HepG2 (cell line): ENCODE measurements around the gene SUSD3. TPM values are rescaled to one million over a fixed set of nuclear protein-coding genes. Genes with fewer than 3 reads are reported as not detected.

Experiments
- CCDC6 ChIP-seq: sonication (generic); formaldehyde crosslinking; IDR thresholded peaks from 2 replicates; pipeline ENCODE4 v1.8.1; 2022; ENCODE audit warnings: mild to moderate bottlenecking, missing genetic modification reagents, moderate library complexity
- LCORL ChIP-seq, 2 experiments: fragments of 450-650 bp in 1 of 2; sonication (generic) in 1 of 2; formaldehyde crosslinking in 1 of 2; IDR thresholded peaks; 2 replicates each; pipeline versions ENCODE4 v1.5.0 to v1.6.1; 2017 to 2020; ENCODE audit warnings: antibody characterized with exemption in 1 of 2, missing genetic modification reagents in 1 of 2
- MEF2D ChIP-seq: sonication (generic); formaldehyde crosslinking; IDR thresholded peaks from 2 replicates; pipeline ENCODE4 v1.5.1; 2020; ENCODE audit warnings: mild to moderate bottlenecking, missing genetic modification reagents
- MYPOP ChIP-seq: sonication (generic); formaldehyde crosslinking; IDR thresholded peaks from 2 replicates; pipeline ENCODE4 v1.8.1; 2023; ENCODE audit warnings: mild to moderate bottlenecking, moderate library complexity, missing genetic modification reagents
- PHF21A ChIP-seq: sonication (generic); formaldehyde crosslinking; IDR thresholded peaks from 2 replicates; pipeline ENCODE4 v1.5.0; 2020; ENCODE audit warnings: mild to moderate bottlenecking, missing genetic modification reagents
- SIX1 ChIP-seq: sonication (generic); formaldehyde crosslinking; IDR thresholded peaks from 2 replicates; pipeline ENCODE4 v1.4.0; 2020; ENCODE audit warnings: missing genetic modification reagents, borderline replicate concordance
- SMYD3 ChIP-seq: sonication (generic); formaldehyde crosslinking; IDR thresholded peaks from 2 replicates; pipeline ENCODE4 v1.8.1; 2023; ENCODE audit warnings: mild to moderate bottlenecking, missing genetic modification reagents
- TAF15 ChIP-seq: fragments of 200-400 bp; formaldehyde crosslinking; IDR thresholded peaks from one replicate; pipeline ENCODE4 v1.6.1; 2018; ENCODE audit warnings: mild to moderate bottlenecking, low read depth, low read length; ENCODE audit not compliant: poor library complexity, severe bottlenecking
- THYN1 ChIP-seq: sonication (generic); formaldehyde crosslinking; IDR thresholded peaks from 2 replicates; pipeline ENCODE4 v1.8.1; 2023; ENCODE audit warnings: low read depth, mild to moderate bottlenecking, moderate library complexity, missing genetic modification reagents, borderline replicate concordance
- USF2 ChIP-seq, 2 experiments: sonication (generic) in 1 of 2; formaldehyde crosslinking in 1 of 2; IDR thresholded peaks; 2 replicates each; pipeline versions ENCODE4 v1.5.1 to v1.6.1; 2011 to 2020; ENCODE audit warnings: borderline replicate concordance in 1 of 2, low read depth in 1 of 2, low read length in 1 of 2, mild to moderate bottlenecking in 1 of 2, missing genetic modification reagents in 1 of 2, moderate library complexity in 1 of 2
- ZNF264 ChIP-seq: sonication (generic); formaldehyde crosslinking; IDR thresholded peaks from 2 replicates; pipeline ENCODE4 v1.4.0; 2020; ENCODE audit warnings: missing genetic modification reagents
- ZNF414 ChIP-seq: sonication (generic); formaldehyde crosslinking; IDR thresholded peaks from 2 replicates; pipeline ENCODE4 v1.5.0; 2020; ENCODE audit warnings: missing genetic modification reagents
- ZNF546 ChIP-seq: sonication (generic); formaldehyde crosslinking; conservative IDR thresholded peaks from 2 replicates; pipeline ENCODE4 v1.8.1; 2023; ENCODE audit warnings: mild to moderate bottlenecking, missing genetic modification reagents
- ZNF616 ChIP-seq: sonication (generic); formaldehyde crosslinking; IDR thresholded peaks from 2 replicates; pipeline ENCODE4 v1.5.0; 2020; ENCODE audit warnings: low read depth, mild to moderate bottlenecking, missing genetic modification reagents
- ZNF691 ChIP-seq: sonication (generic); formaldehyde crosslinking; IDR thresholded peaks from 2 replicates; pipeline ENCODE4 v1.4.0; 2020; ENCODE audit warnings: missing genetic modification reagents, low read depth, mild to moderate bottlenecking, borderline replicate concordance
- ZNF766 ChIP-seq: sonication (generic); formaldehyde crosslinking; IDR thresholded peaks from 2 replicates; pipeline ENCODE4 v1.5.0; 2020; ENCODE audit warnings: missing genetic modification reagents, borderline replicate concordance
- ZSCAN9 ChIP-seq: IDR thresholded peaks from 2 replicates; pipeline ENCODE4 v1.6.1; 2016; ENCODE audit warnings: borderline replicate concordance
- polyA plus RNA-seq, 8 experiments: library from polyadenylated mRNA; depleted of rRNA in 3 of 8; stranded (reverse) in 7 of 8; unstranded in 1 of 8; fragments of >200 nt; fragmentation: Illumina TruSeq in 4 of 8; extraction: Trizol in 4 of 8; gene quantifications; 2 replicates each; pipeline versions ENCODE4 v1.2.1 to v1.2.3, GENCODE V29; 2011 to 2016; ENCODE audit warnings: low read depth in 4 of 8, missing spikeins in 1 of 8, mixed read lengths in 1 of 8; ENCODE audit not compliant: insufficient read depth in 1 of 8
- total RNA-seq, 5 experiments: library from RNA; depleted of rRNA; stranded (reverse); fragments of >200 nt; fragmentation: Illumina TruSeq; extraction: Trizol; gene quantifications; 2 replicates each; pipeline ENCODE4 v1.2.3, GENCODE V29; 2016; ENCODE audit warnings: low read depth in 1 of 5
- TF ChIP-seq, protein P1 (sequence below): sonication (generic); formaldehyde crosslinking; IDR thresholded peaks from 2 replicates; pipeline ENCODE4 v1.4.0; 2020; ENCODE audit warnings: missing genetic modification reagents, mild to moderate bottlenecking, borderline replicate concordance
- TF ChIP-seq, protein P2 (sequence below): sonication (generic); formaldehyde crosslinking; IDR thresholded peaks from 2 replicates; pipeline ENCODE4 v1.5.1; 2020; ENCODE audit warnings: mild to moderate bottlenecking, missing genetic modification reagents

The SUSD3 gene
- total and polyA plus RNA-seq, 2 of the 13 experiments (the other 11 are each of a cell fraction or from before 2014, with no cell fraction given), result 7.0 to 9.1 TPM

DNA sequence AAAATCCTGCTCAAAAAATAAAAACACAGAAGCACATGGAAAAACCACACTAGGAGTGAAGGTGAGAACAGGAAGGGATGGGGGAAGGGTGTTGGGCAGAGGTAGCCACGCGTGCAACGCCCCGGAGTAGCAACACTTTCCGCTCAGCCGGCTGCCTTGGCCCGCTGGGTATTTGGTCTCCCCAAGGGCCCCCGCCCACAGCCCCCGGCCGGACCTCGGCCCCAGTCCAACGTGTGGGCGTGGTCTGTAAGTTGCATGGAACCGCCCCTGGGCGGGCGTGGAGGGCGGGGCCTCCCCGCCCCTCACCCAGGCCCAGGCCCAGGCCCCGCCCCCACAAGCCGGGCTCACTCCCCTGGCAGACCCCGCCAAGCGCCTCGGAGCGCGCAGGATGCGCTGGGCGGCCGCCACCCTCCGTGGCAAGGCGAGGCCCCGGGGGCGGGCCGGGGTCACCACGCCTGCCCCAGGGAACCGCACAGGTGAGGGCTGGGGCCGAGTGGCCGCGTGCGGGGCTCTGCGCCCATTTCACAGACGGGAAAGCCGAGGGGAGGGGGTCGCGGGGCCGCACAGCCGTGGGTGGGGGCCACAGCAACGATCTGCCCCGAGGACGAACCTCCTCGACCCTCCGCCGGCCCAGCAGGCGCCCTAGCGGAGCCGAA, at the start of gene SUSD3 (continued):
- TF ChIP-seq USF2 (IDR thresholded peaks at IDR 0.05; ENCODE audit: low read depth, low read length) (no peak), USF2 (CRISPR knock-in tag; IDR thresholded peaks at IDR 0.05; ENCODE audit: borderline replicate concordance) (no peak), ZNF766 (CRISPR knock-in tag) (no peak), PHF21A (CRISPR knock-in tag) (no peak), CCDC6 (CRISPR knock-in tag) (no peak), ZNF691 (CRISPR knock-in tag) (0 out of 2 replicates have a peak, but pooled peaks have one; percentile 18), THYN1 (CRISPR knock-in tag) (no peak), MYPOP (CRISPR knock-in tag) (no peak), SIX1 (no peak), MEF2D (CRISPR knock-in tag) (no peak), ZNF546 (CRISPR knock-in tag) (no peak), LCORL (IDR thresholded peaks at IDR 0.05) (no peak), LCORL (CRISPR knock-in tag; IDR thresholded peaks at IDR 0.05) (peak; percentile 61; the same call in 1 of the 2 replicates), TAF15 (no peak), SMYD3 (CRISPR knock-in tag) (no peak), ZNF414 (CRISPR knock-in tag) (no peak), ZSCAN9 (CRISPR knock-in tag) (no peak), ZNF616 (CRISPR knock-in tag) (no peak), ZNF264 (CRISPR knock-in tag) (no peak)
- TF ChIP-seq, protein P1, sequence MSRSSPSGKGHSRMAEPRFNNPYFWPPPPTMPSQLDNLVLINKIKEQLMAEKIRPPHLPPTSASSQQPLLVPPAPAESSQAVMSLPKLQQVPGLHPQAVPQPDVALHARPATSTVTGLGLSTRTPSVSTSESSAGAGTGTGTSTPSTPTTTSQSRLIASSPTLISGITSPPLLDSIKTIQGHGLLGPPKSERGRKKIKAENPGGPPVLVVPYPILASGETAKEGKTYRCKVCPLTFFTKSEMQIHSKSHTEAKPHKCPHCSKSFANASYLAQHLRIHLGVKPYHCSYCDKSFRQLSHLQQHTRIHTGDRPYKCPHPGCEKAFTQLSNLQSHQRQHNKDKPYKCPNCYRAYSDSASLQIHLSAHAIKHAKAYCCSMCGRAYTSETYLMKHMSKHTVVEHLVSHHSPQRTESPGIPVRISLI, result no peak
- TF ChIP-seq, protein P2, sequence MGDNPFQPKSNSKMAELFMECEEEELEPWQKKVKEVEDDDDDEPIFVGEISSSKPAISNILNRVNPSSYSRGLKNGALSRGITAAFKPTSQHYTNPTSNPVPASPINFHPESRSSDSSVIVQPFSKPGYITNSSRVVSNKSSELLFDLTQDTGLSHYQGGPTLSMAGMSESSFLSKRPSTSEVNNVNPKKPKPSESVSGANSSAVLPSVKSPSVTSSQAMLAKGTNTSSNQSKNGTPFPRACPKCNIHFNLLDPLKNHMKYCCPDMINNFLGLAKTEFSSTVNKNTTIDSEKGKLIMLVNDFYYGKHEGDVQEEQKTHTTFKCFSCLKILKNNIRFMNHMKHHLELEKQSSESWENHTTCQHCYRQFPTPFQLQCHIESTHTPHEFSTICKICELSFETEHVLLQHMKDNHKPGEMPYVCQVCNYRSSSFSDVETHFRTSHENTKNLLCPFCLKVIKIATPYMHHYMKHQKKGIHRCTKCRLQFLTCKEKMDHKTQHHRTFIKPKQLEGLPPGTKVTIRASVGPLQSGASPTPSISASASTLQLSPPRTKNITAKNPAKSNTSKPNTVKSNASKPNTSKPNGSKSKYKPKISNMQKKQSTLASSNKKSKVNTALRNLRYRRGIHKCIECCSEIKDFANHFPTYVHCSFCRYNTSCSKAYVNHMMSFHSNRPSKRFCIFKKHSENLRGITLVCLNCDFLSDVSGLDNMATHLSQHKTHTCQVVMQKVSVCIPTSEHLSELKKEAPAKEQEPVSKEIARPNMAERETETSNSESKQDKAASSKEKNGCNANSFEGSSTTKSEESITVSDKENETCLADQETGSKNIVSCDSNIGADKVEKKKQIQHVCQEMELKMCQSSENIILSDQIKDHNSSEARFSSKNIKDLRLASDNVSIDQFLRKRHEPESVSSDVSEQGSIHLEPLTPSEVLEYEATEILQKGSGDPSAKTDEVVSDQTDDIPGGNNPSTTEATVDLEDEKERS, result no peak
